B cell (primary cell): ENCODE data around the gene DNAH11. TPM values are rescaled to one million over a fixed set of nuclear protein-coding genes. Genes with fewer than 3 reads are reported as not detected.

Experiments
- ATAC-seq: fragments of 200-7000 bp; cut with Tn5 transposase; one replicate; pipeline ENCODE4 v1.10.0; 2021; ENCODE audit warnings: low read depth, mild to moderate bottlenecking, moderate number of reproducible peaks, moderate library complexity
- CTCF ChIA-PET: fragments of 350-600 bp; sonication (Branson Sonifier 250); formaldehyde crosslinking; loops from one replicate; lab custom pipeline; 2021; ENCODE audit warnings: antibody characterized with exemption, inconsistent platforms; lab: Charles Lee
- POLR2A ChIA-PET: fragments of 350-600 bp; sonication (Branson Sonifier 250); formaldehyde crosslinking; loops from one replicate; lab custom pipeline; 2021; ENCODE audit warnings: antibody characterized with exemption; lab: Charles Lee
- DNase-seq: peaks from one replicate; pipeline ENCODE4 v3.0.0; 2013
- H2AFZ ChIP-seq: 2 replicates; pipeline ENCODE4 v1.6.1; 2012; ENCODE audit warnings: mild to moderate bottlenecking, low read depth, low read length; ENCODE audit not compliant: insufficient read depth, poor library complexity, severe bottlenecking
- H3K27ac ChIP-seq, 2 donors: 1 replicate in 1 of 2; 2 replicates in 1 of 2; pipeline ENCODE4 v1.5.1; 2012 to 2013; ENCODE audit warnings: low read length in 2 of 2, mild to moderate bottlenecking in 2 of 2, moderate library complexity in 1 of 2
- H3K27me3 ChIP-seq, 4 experiments: fragments of 200-600 bp in 1 of 4; sonication (generic) in 1 of 4; replicated peaks in 1 of 4; 1 replicate in 2 of 4; 2 replicates in 2 of 4; pipeline versions ENCODE4 v1.6.1 to v1.7.0; 2013 to 2016; ENCODE audit warnings: low read length in 3 of 4, mild to moderate bottlenecking in 2 of 4, mixed read lengths in 1 of 4, moderate library complexity in 1 of 4; ENCODE audit not compliant: insufficient read depth in 4 of 4, control insufficient read depth in 3 of 4; ENCODE audit errors: control extremely low read depth in 1 of 4
- H3K36me3 ChIP-seq, 2 experiments: replicated peaks in 1 of 2; 1 replicate in 1 of 2; 2 replicates in 1 of 2; pipeline versions ENCODE4 v1.6.1 to v1.7.1; 2013; ENCODE audit warnings: low read length in 1 of 2; ENCODE audit not compliant: insufficient read depth in 2 of 2, control insufficient read depth in 1 of 2; ENCODE audit errors: control extremely low read depth in 1 of 2, extremely low read depth in 1 of 2
- H3K4me1 ChIP-seq, 2 donors: fragments of 200-600 bp in 1 of 2; sonication (generic) in 1 of 2; 1 replicate in 1 of 2; 2 replicates in 1 of 2; pipeline versions ENCODE4 v1.5.1 to v1.6.1; 2013 to 2017; ENCODE audit warnings: low read length in 2 of 2; ENCODE audit not compliant: control insufficient read depth in 2 of 2, insufficient read depth in 2 of 2
- H3K4me2 ChIP-seq: replicated peaks from 2 replicates; pipeline ENCODE3; 2012; ENCODE audit warnings: mild to moderate bottlenecking, low read depth, low read length; ENCODE audit not compliant: poor library complexity, severe bottlenecking
- H3K4me3 ChIP-seq, 5 experiments: fragments of 200-600 bp in 1 of 5; sonication (generic) in 1 of 5; 1 replicate in 3 of 5; 2 replicates in 2 of 5; pipeline versions ENCODE4 v1.5.1 to v1.7.0; 2011 to 2016; ENCODE audit warnings: low read length in 4 of 5, mild to moderate bottlenecking in 4 of 5, low read depth in 2 of 5, control low read depth in 1 of 5, moderate library complexity in 1 of 5; ENCODE audit not compliant: insufficient read depth in 1 of 5; ENCODE audit errors: control extremely low read depth in 1 of 5, extremely low read depth in 1 of 5
- H3K79me2 ChIP-seq: fragments of 200-600 bp; sonication (generic); one replicate; pipeline ENCODE4 v1.6.0; 2016; ENCODE audit warnings: low read length; ENCODE audit not compliant: control insufficient read depth, insufficient read depth
- H3K9ac ChIP-seq: fragments of 200-600 bp; sonication (generic); 2 replicates; pipeline ENCODE4 v1.6.1; 2017; ENCODE audit warnings: mild to moderate bottlenecking, low read length, moderate library complexity
- H3K9me3 ChIP-seq, 3 donors: one replicate each; pipeline versions ENCODE4 v1.6.1 to v1.7.1; 2013; ENCODE audit warnings: low read length in 2 of 3; ENCODE audit not compliant: control insufficient read depth in 2 of 3, insufficient read depth in 1 of 3; ENCODE audit errors: control extremely low read depth in 1 of 3
- H4K20me1 ChIP-seq: 2 replicates; pipeline ENCODE4 v1.6.0; 2012; ENCODE audit warnings: mild to moderate bottlenecking, low read length; ENCODE audit not compliant: insufficient read depth, control insufficient read depth, poor library complexity, severe bottlenecking
- H3K27ac Mint-ChIP-seq: one replicate; pipeline ENCODE4 v1.8.0; 2021; ENCODE audit warnings: mixed read lengths
- H3K27me3 Mint-ChIP-seq: one replicate; pipeline ENCODE4 v1.8.0; 2021; ENCODE audit warnings: mixed read lengths
- H3K4me1 Mint-ChIP-seq: one replicate; pipeline ENCODE4 v1.8.0; 2021; ENCODE audit warnings: mixed read lengths
- H3K4me3 Mint-ChIP-seq: one replicate; pipeline ENCODE4 v1.8.0; 2021; ENCODE audit warnings: mixed read lengths
- H3K9me3 Mint-ChIP-seq: one replicate; pipeline ENCODE4 v1.8.0; 2022; ENCODE audit warnings: mixed read lengths; ENCODE audit not compliant: insufficient read depth
- CTCF ChIP-seq: fragments of 200-600 bp; IDR thresholded peaks from one replicate; pipeline ENCODE4 v1.8.0; 2022; ENCODE audit warnings: antibody characterized with exemption, mild to moderate bottlenecking
- EZH2 ChIP-seq: IDR thresholded peaks from 2 replicates; pipeline ENCODE4 v1.6.1; 2012; ENCODE audit warnings: borderline replicate concordance, low read depth, mild to moderate bottlenecking, moderate library complexity, low read length; ENCODE audit not compliant: insufficient read depth, poor library complexity, severe bottlenecking
- WGBS: methylation state at CpG from one replicate; pipeline ENCODE4 v1.1.5; 2013; ENCODE audit warnings: missing lambda C conversion rate; ENCODE audit not compliant: insufficient coverage; 5-methylcytosine and 5-hydroxymethylcytosine counted together
- intact Hi-C: fragments of 100-400 bp; cut with micrococcal nuclease; formaldehyde crosslinking; loops from one replicate; pipeline ENCODE4 v1.10.0; 2022
- polyA plus RNA-seq: library from polyadenylated mRNA; depleted of rRNA; stranded (reverse); fragments of >200 nt; gene quantifications from 2 replicates; pipeline ENCODE4 v1.2.3, GENCODE V29; 2012
- total RNA-seq, 2 donors: library from RNA; stranded (reverse); fragments of 120-200 nt in 1 of 2; gene quantifications; 1 replicate in 1 of 2; 2 replicates in 1 of 2; pipeline versions ENCODE4 v1.2.3 to v1.2.4, GENCODE V29; 2013 to 2022

DNAH11 gene
- total and polyA plus RNA-seq, 2 donors (not counting 1 experiment from before 2014, with no cell fraction given): not detected

- H3K9ac ChIP-seq: no peak overlapping the region
Measured at GRCh38 chr7:21504021-21504420, 38.8 kb upstream of the DNAH11 start.

More at GRCh38 chr7:21504021-21504420, 38.8 kb upstream of the DNAH11 start:
- no peak for ATAC-seq
- no peak for DNase-seq
- H4K20me1 ChIP-seq: peaks cover 22% of the 10 kb centered on the region
- no peaks in the 10 kb centered on the region for H3K79me2 ChIP-seq
- intact Hi-C loops: no loop called here
- TF ChIP-seq CTCF (no peak), EZH2 (no peak)
- peaks cover 9 to 33% of the 10 kb centered on the region in 2 experiments for H3K36me3 ChIP-seq
- Mint-ChIP-seq H3K4me1 (peaks cover 2% of the 10 kb centered on the region), H3K27ac (no peak overlapping the region), H3K4me3 (no peak overlapping the region), H3K9me3 (peaks cover 8% of the 10 kb centered on the region), H3K27me3 (no peaks in the 10 kb centered on the region)
- H3K27me3 ChIP-seq: no peaks in the 10 kb centered on the region
- no peaks in the 10 kb centered on the region for H3K4me1 ChIP-seq
- H3K9me3 ChIP-seq: peaks cover 2 to 12% (median 4%) of the 10 kb centered on the region in 3 donors
- H3K4me3 ChIP-seq: no peak overlapping the region
- H3K27ac ChIP-seq: no peak overlapping the region
- ChIA-PET CTCF (interaction anchor here (1.4 kb wide), 1 partner anchor 13 kb away, joined by 3 read pairs; no protein-coding TSS in a partner anchor), POLR2A (no interaction called here)
- 100% methylated on average over 1 of the region's 2 CpGs for WGBS
- H3K4me2 ChIP-seq: no peak overlapping the region
- H2AFZ ChIP-seq: no peak overlapping the region
